HG03159 (cell line): Measurements from ENCODE around the gene PPT1.
"Not testable (repeated sequence)": the region's sequence is repeated elsewhere in the genome, so short reads cannot be mapped to it uniquely, and the experiment has no call there.

Experiments
- ATAC-seq: cut with Tn5 transposase; IDR thresholded peaks from one replicate; pipeline ENCODE4 v1.9.1; 2021; ENCODE audit warnings: mild to moderate bottlenecking, moderate library complexity; ENCODE audit not compliant: unreplicated experiment

Gene PPT1

DNA sequence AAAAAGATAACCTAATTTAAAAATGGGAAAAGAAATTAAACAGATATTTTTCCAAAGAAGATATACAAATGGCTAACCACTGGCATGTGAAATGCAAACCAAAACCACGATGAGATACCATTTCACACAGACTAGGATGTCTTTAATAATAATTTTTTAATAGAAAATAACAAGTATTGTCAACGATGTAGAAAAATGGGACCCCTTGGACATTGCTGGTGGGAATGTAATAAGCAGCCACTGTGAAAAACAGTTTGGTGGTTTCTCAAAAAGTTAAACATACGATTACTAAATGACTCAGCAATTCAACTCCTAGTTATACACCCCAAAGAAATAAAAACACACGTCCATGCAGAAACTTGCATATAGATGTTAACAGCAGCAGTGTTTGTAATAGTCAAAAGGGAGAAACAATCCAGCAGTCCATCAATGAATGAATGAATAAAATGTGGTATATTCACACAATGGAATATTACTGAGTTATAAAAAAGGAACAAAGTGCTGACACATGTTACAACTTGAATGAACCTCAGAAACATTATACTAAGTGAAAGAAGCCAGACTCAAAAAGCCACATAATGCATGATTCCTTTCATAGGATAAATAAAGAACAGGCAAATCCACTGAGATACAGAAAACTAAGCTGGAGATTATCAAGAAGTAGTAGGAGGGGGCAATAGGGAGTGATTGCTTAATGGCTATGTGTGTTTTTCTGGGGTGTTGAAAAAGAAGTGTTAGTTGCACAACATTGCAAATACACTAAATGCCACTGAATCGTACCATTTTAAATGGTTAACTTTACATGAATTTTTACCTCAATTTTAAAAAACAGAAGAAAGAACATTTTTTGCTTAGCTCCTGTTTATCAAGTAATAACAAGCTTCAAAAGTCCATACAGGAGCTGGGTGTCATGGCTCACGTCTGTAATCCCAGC lies 4.1 kb downstream of the PPT1 start:
- no peak for ATAC-seq

- no peak for ATAC-seq
Observed at GRCh38 chr1:40092241-40092640, 4.8 kb downstream of the PPT1 start.

- no peak for ATAC-seq
Observed at GRCh38 chr1:40090652-40091355, 6.2 kb downstream of the PPT1 start.

DNA sequence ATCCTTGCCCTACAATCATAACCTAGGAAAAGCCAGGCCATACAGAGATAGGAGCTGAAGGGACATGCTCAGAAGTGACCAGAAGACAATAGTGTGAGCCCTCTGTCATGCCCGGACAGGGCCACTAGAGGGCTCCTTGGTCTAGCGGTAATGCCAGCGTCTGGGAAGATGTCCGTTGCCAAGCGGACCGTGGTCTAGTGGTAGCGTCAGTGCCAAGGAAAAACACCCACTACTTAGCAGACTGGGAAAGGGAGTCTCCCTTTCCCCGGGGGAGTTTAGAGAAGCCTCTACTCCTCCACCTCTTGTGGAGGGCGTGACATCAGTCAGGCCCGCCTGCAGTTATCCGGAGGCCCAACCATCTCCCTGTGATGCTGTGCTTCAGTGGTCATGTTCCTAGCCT lies 12.3 kb downstream of the PPT1 start:
- not testable (repeated sequence) for ATAC-seq

GRCh38 chr1:40081871-40082270 lies 15.2 kb downstream of the PPT1 start:
- no peak for ATAC-seq

- no peak for ATAC-seq
Observed at GRCh38 chr1:40079774-40080400, 17.2 kb downstream of the PPT1 start.

- no peak for ATAC-seq
Observed at GRCh38 chr1:40078512-40079333, 18.3 kb downstream of the PPT1 start.

- no peak for ATAC-seq
Observed at GRCh38 chr1:40076895-40077312, 20.1 kb downstream of the PPT1 start.

GRCh38 chr1:40075266-40075665 lies 21.8 kb downstream of the PPT1 start:
- ATAC-seq = no peak

DNA sequence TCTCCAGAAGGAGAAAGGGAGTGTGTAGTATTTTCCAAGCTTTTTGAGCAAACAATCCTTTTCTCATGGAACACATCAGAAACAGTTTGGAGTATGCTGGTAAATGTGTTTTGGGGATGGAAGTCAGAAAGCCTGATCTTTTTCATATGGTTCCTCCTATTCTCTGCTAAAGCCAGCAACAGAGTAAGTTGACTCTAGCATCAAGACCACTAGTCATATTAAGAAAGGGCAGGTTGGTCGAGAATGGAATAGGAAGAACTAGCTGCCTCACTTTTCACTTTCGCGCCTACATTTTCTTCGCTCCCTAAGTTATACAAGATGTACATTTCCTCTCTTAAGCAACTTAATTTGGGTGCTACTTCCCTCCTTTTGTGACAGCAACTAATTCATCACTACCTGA lies 24.0 kb downstream of the PPT1 start:
- no peak for ATAC-seq

DNA sequence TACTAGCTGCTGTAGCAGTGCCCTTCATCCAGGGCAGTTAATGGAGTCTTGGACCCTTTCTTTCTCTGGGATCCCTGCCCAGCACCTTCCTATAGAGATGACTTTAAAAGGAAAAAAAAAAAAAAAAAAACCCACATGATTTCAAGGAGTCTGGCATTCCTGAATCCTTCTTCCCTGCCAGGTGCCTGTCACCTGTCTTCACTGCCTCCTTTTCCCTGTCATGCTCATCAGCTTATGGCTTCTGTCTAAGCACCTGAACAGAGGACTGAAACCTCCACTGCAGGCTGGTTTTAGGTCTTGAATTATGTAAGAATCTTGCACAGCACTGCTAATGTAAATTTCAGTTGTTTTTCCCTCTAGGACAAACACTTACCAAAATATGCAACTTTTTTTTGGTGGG lies 24.9 kb downstream of the PPT1 start:
- no peak for ATAC-seq

DNA sequence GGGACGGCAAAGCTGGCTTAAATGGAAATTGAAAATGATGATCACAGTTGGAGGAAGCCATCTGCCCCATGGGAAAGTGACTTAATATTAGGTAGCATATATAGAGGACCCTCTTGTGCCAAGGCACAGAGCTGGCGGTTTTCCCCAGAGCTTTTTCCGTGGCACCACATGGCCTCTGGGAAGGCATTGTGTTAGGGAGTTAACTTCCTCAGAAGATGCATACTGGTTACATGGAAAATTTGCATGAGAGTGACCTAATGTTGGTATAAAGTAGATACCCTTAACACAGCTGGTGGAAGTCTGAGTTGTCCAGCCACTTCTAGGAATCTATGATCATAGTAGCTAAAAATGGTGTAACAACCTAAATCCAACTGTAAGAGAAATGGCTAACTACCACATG lies 29.2 kb downstream of the PPT1 start:
- ATAC-seq = no peak

- ATAC-seq = no peak
Observed at GRCh38 chr1:40067023-40067422, 30.0 kb downstream of the PPT1 start.

- peak; percentile 86 for ATAC-seq
Observed at GRCh38 chr1:40064797-40065499, 32.1 kb downstream of the PPT1 start.

- no peak for ATAC-seq
Observed at GRCh38 chr1:40059960-40060750, 36.9 kb downstream of the PPT1 start.

- no peak for ATAC-seq
Observed at GRCh38 chr1:40059338-40059959, 37.6 kb downstream of the PPT1 start.

- ATAC-seq = no peak
Observed at GRCh38 chr1:40058453-40059337, 38.4 kb downstream of the PPT1 start.

GRCh38 chr1:40058097-40058452 lies 39.0 kb downstream of the PPT1 start:
- no peak for ATAC-seq
